ENCODE data around the gene ZMAT5.

The ZMAT5 gene

GRCh38 chr22:29729161-29729560, 37.6 kb downstream of the ZMAT5 start:
- DNase-seq, result no peak

- peak in 1 of 3 experiments; percentile 5 for DNase-seq
These were observed 39.7 kb downstream of the ZMAT5 start for GRCh38 chr22:29727131-29727523.

- DNase-seq, result no peak
These were observed 40.2 kb downstream of the ZMAT5 start for GRCh38 chr22:29726512-29727130.

- no peak for DNase-seq
These were observed 40.7 kb downstream of the ZMAT5 start for GRCh38 chr22:29726106-29726505.

GRCh38 chr22:29724843-29725242, 42.0 kb downstream of the ZMAT5 start:
- no peak for DNase-seq

GRCh38 chr22:29723766-29724165, 43.0 kb downstream of the ZMAT5 start:
- no peak for DNase-seq

- no peak for DNase-seq
These were observed 44.2 kb downstream of the ZMAT5 start for GRCh38 chr22:29722587-29722986.

- DNase-seq, result no peak
These were observed 44.7 kb downstream of the ZMAT5 start for GRCh38 chr22:29722151-29722550.

- peak in 1 of 3 experiments; percentile 38 for DNase-seq
These were observed 45.9 kb downstream of the ZMAT5 start for GRCh38 chr22:29720811-29721323.

- peak in 2 of 3 experiments; percentile 42 to 56 for DNase-seq
These were observed 46.7 kb downstream of the ZMAT5 start, which contains the start of gene CABP7 for GRCh38 chr22:29719899-29720645. CABP7 (plus strand) TSS chr22:29720003; CDS start chr22:29720425, 422 bp downstream.

GRCh38 chr22:29718949-29719898, 47.6 kb downstream of the ZMAT5 start:
- peak in 2 of 3 experiments; percentile 56 to 66 for DNase-seq

GRCh38 chr22:29717789-29718188, 49.0 kb downstream of the ZMAT5 start:
- DNase-seq, result peak in 2 of 3 experiments; percentile 74 to 87

- no peak for DNase-seq
These were observed 49.8 kb downstream of the ZMAT5 start for GRCh38 chr22:29716814-29717545.

- DNase-seq, result no peak
These were observed 51.1 kb downstream of the ZMAT5 start for GRCh38 chr22:29715705-29716104.

- peak in 2 of 3 experiments; percentile 19 to 34 for DNase-seq
These were observed 51.6 kb downstream of the ZMAT5 start for GRCh38 chr22:29715240-29715639.

GRCh38 chr22:29713156-29713727, 53.6 kb downstream of the ZMAT5 start:
- DNase-seq, result peak in 2 of 3 experiments; percentile 41 to 77

- no peak for DNase-seq
These were observed 54.7 kb downstream of the ZMAT5 start for GRCh38 chr22:29712119-29712518.

- peak in 2 of 3 experiments; percentile 54 to 76 for DNase-seq
These were observed 55.7 kb downstream of the ZMAT5 start for GRCh38 chr22:29710922-29711593.

GRCh38 chr22:29710193-29710592, 56.6 kb downstream of the ZMAT5 start:
- peak in 1 of 3 experiments; percentile 25 for DNase-seq

- no peak for DNase-seq
These were observed 59.3 kb downstream of the ZMAT5 start for GRCh38 chr22:29707471-29707870.

- peak in 2 of 3 experiments; percentile 86 to 93 for DNase-seq
These were observed 59.8 kb downstream of the ZMAT5 start for GRCh38 chr22:29707010-29707409.
